ENCODE measurements around the gene DHFR.

- TF ChIP-seq POLR2AphosphoS5 (IDR thresholded peaks at IDR 0.05; ENCODE audit: low read depth, low read length): no peak
- no peak for TF ChIP-seq POLR2A (IDR thresholded peaks at IDR 0.05; ENCODE audit: low read depth, low read length)
Measured at GRCh38 chr5:80698369-80698768, 43.6 kb upstream of the DHFR start.

Measured in GM12892 (cell line).